SK-N-SH (cell line): Measurements from ENCODE around the gene MBD3. TPM values are rescaled to one million over a fixed set of nuclear protein-coding genes. Genes with fewer than 3 reads are reported as not detected.
"Not testable (repeated sequence)": the region's sequence is repeated elsewhere in the genome, so short reads cannot be mapped to it uniquely, and the experiment has no call there.

Source experiments
- CTCF ChIA-PET: fragments of 300-600, 350-600 bp; formaldehyde crosslinking; extraction: SDS; loops from one replicate; lab custom pipeline; 2021; lab: Yijun Ruan, JAX
- POLR2A ChIA-PET: fragments of 350-600 bp; sonication (Branson Sonifier 250); formaldehyde crosslinking; extraction: SDS; loops from one replicate; lab custom pipeline; 2020; ENCODE audit warnings: antibody characterized with exemption, inconsistent platforms; lab: Yijun Ruan, JAX
- DNase-seq: peaks from one replicate; pipeline ENCODE4 v3.0.0; 2012
- H2AFZ ChIP-seq: fragments of 200-600 bp; sonication (generic); 2 replicates; pipeline ENCODE4 v1.8.1; 2016; ENCODE audit warnings: antibody characterized with exemption, mild to moderate bottlenecking, low read depth
- H3F3A ChIP-seq: fragments of 200-600 bp; sonication (generic); replicated peaks from 2 replicates; pipeline ENCODE3; 2016; ENCODE audit warnings: antibody characterized with exemption, mild to moderate bottlenecking; ENCODE audit not compliant: insufficient read depth
- H3K27ac ChIP-seq, 2 experiments: fragments of 200-500 bp in 1 of 2; fragments of 200-600 bp in 1 of 2; sonication (Bioruptor generic) in 1 of 2; sonication (generic), shearing (Covaris generic) in 1 of 2; 2 replicates each; pipeline versions ENCODE4 v1.5.1 to v1.6.1; 2014 to 2016; ENCODE audit warnings: low read depth in 2 of 2, inconsistent platforms in 1 of 2, low read length in 1 of 2, mild to moderate bottlenecking in 1 of 2, mixed read lengths in 1 of 2
- H3K27me3 ChIP-seq: fragments of 200-600 bp; sonication (generic), shearing (Covaris generic); 2 replicates; pipeline ENCODE4 v1.6.1; 2016; ENCODE audit warnings: mixed run types; ENCODE audit not compliant: insufficient read depth
- H3K36me3 ChIP-seq, 2 experiments: fragments of 200-500 bp in 1 of 2; fragments of 200-600 bp in 1 of 2; sonication (Bioruptor generic) in 1 of 2; sonication (generic) in 1 of 2; replicated peaks in 1 of 2; 2 replicates each; pipeline versions ENCODE3 to v1.5.1; 2014 to 2016; ENCODE audit warnings: low read length in 1 of 2, mild to moderate bottlenecking in 1 of 2; ENCODE audit not compliant: insufficient read depth in 2 of 2, control insufficient read depth in 1 of 2
- H3K4me1 ChIP-seq, 2 experiments: fragments of 200-500 bp in 1 of 2; fragments of 200-600 bp in 1 of 2; sonication (Bioruptor generic) in 1 of 2; sonication (generic), shearing (Covaris generic) in 1 of 2; 2 replicates each; pipeline versions ENCODE4 v1.5.1 to v1.6.1; 2014 to 2016; ENCODE audit warnings: low read depth in 1 of 2, low read length in 1 of 2, mixed run types in 1 of 2; ENCODE audit not compliant: insufficient read depth in 2 of 2, control insufficient read depth in 1 of 2
- H3K4me2 ChIP-seq: fragments of 200-600 bp; sonication (generic), shearing (Covaris generic); 2 replicates; pipeline ENCODE4 v1.6.1; 2017; ENCODE audit warnings: mixed run types
- H3K4me3 ChIP-seq, 2 experiments: fragments of 200-500 bp in 1 of 2; fragments of 200-600 bp in 1 of 2; sonication (Bioruptor generic) in 1 of 2; sonication (generic), shearing (Covaris generic) in 1 of 2; 2 replicates each; pipeline versions ENCODE4 v1.5.1 to v1.8.1; 2014 to 2016; ENCODE audit warnings: low read depth in 2 of 2, inconsistent platforms in 1 of 2, low read length in 1 of 2, mild to moderate bottlenecking in 1 of 2, mixed read lengths in 1 of 2, moderate library complexity in 1 of 2
- H3K79me2 ChIP-seq: fragments of 200-600 bp; sonication (generic); 2 replicates; pipeline ENCODE4 v1.8.1; 2017; ENCODE audit warnings: mild to moderate bottlenecking; ENCODE audit not compliant: insufficient read depth
- H3K9ac ChIP-seq: fragments of 200-600 bp; sonication (generic); 2 replicates; pipeline ENCODE4 v1.6.1; 2017; ENCODE audit warnings: mixed run types
- H3K9me2 ChIP-seq: fragments of 200-600 bp; sonication (generic); 2 replicates; pipeline ENCODE4 v1.6.1; 2017; ENCODE audit warnings: mixed run types
- H3K9me3 ChIP-seq: fragments of 200-600 bp; sonication (generic); 2 replicates; pipeline ENCODE4 v1.6.1; 2017; ENCODE audit warnings: mixed run types, mild to moderate bottlenecking, moderate library complexity
- H4K20me1 ChIP-seq: fragments of 200-600 bp; sonication (generic); 2 replicates; pipeline ENCODE4 v1.6.1; 2017; ENCODE audit warnings: mild to moderate bottlenecking, mixed run types; ENCODE audit not compliant: insufficient read depth
- CHD2 ChIP-seq: fragments of 150-350 bp; IDR thresholded peaks from 2 replicates; pipeline ENCODE4 v1.6.1; 2018; ENCODE audit warnings: low read length; ENCODE audit not compliant: partially characterized antibody
- ELF1 ChIP-seq: IDR thresholded peaks from 2 replicates; pipeline ENCODE4 v1.4.0; 2012
- EP300 ChIP-seq, 2 experiments: IDR thresholded peaks; 2 replicates each; pipeline versions ENCODE4 v1.4.0 to v1.6.1; 2012; ENCODE audit warnings: borderline replicate concordance in 1 of 2, low read depth in 1 of 2, low read length in 1 of 2
- FOXJ3 ChIP-seq: sonication (generic); formaldehyde crosslinking; IDR thresholded peaks from 2 replicates; pipeline ENCODE4 v1.5.1; 2020; ENCODE audit warnings: mild to moderate bottlenecking, missing genetic modification reagents
- FOXM1 ChIP-seq: IDR thresholded peaks from 2 replicates; pipeline ENCODE4 v1.4.0; 2012; ENCODE audit warnings: low read depth, mild to moderate bottlenecking
- GATA2 ChIP-seq: sonication (generic); formaldehyde crosslinking; IDR thresholded peaks from 2 replicates; pipeline ENCODE4 v1.5.0; 2020; ENCODE audit warnings: mild to moderate bottlenecking, missing genetic modification reagents
- MEF2A ChIP-seq: IDR thresholded peaks from 2 replicates; pipeline ENCODE4 v1.4.0; 2012; ENCODE audit warnings: low read depth, borderline replicate concordance
- MXI1 ChIP-seq: IDR thresholded peaks from 2 replicates; pipeline ENCODE4 v1.6.1; 2012; ENCODE audit warnings: mild to moderate bottlenecking, low read depth, low read length, improper control_type of control experiment
- NRF1 ChIP-seq: IDR thresholded peaks from 2 replicates; pipeline ENCODE4 v1.6.1; 2012; ENCODE audit warnings: low read depth, mild to moderate bottlenecking, low read length
- POLR2AphosphoS5 ChIP-seq: IDR thresholded peaks from 2 replicates; pipeline ENCODE4 v1.6.1; 2012; ENCODE audit warnings: low read depth, low read length
- RXRA ChIP-seq: IDR thresholded peaks from 2 replicates; pipeline ENCODE4 v1.4.0; 2012; ENCODE audit warnings: low read depth, mild to moderate bottlenecking, borderline replicate concordance
- SIN3A ChIP-seq: IDR thresholded peaks from 2 replicates; pipeline ENCODE4 v1.6.1; 2012; ENCODE audit warnings: low read depth, mild to moderate bottlenecking, low read length, moderate library complexity, borderline replicate concordance
- TAF1 ChIP-seq: IDR thresholded peaks from 2 replicates; pipeline ENCODE4 v1.6.1; 2012; ENCODE audit warnings: low read depth, mild to moderate bottlenecking, low read length, moderate library complexity, borderline replicate concordance
- USF2 ChIP-seq: fragments of 150-350 bp; IDR thresholded peaks from 2 replicates; pipeline ENCODE4 v1.6.1; 2017; ENCODE audit warnings: antibody characterized with exemption, low read length, low read depth, borderline replicate concordance
- WGBS: methylation state at CpG from one replicate; pipeline ENCODE4 v1.1.6; 2017; ENCODE audit warnings: low lambda C conversion rate; 5-methylcytosine and 5-hydroxymethylcytosine counted together
- polyA plus RNA-seq, 3 experiments: library from polyadenylated mRNA; depleted of rRNA; stranded (reverse); fragments of >200 nt; gene quantifications; 2 replicates each; pipeline ENCODE4 v1.2.3, GENCODE V29; 2012

The MBD3 gene
- polyA plus RNA-seq, 1 of the 3 experiments (the other 2 are of a cell fraction) = 96.5 TPM

GRCh38 chr19:1540365-1540925 lies 52.2 kb downstream of the MBD3 start:
- DNase-seq = no peak
- H3K36me3 ChIP-seq = no peaks in the 10 kb centered on the region
- H3K79me2 ChIP-seq = no peaks in the 10 kb centered on the region
- CTCF ChIA-PET = no interaction called here
- H3K9ac ChIP-seq = no peak overlapping the region
- H3F3A ChIP-seq = no peaks in the 10 kb centered on the region
- TF ChIP-seq MEF2A (no peak), FOXJ3 (CRISPR knock-in tag) (no peak), ELF1 (no peak), USF2 (no peak), TAF1 (no peak), POLR2AphosphoS5 (no peak), RXRA (no peak), CHD2 (no peak), NRF1 (no peak), MXI1 (no peak), GATA2 (CRISPR knock-in tag) (no peak), SIN3A (no peak), FOXM1 (no peak)
- no peak overlapping the region for H2AFZ ChIP-seq
- H3K9me2 ChIP-seq = no peaks in the 10 kb centered on the region
- no peak overlapping the region for H3K4me2 ChIP-seq
- no peaks in the 10 kb centered on the region for H4K20me1 ChIP-seq
- no peaks in the 10 kb centered on the region for H3K27me3 ChIP-seq
- H3K9me3 ChIP-seq = no peaks in the 10 kb centered on the region
- H3K27ac ChIP-seq = no peak overlapping the region
- H3K4me3 ChIP-seq = no peak overlapping the region
- 75% methylated on average over 17 of the region's 17 CpGs for WGBS
- POLR2A ChIA-PET = no interaction called here
- H3K4me1 ChIP-seq = peaks cover 0 to 5% of the 10 kb centered on the region in 2 experiments; a peak in 1 of 4 replicates

GRCh38 chr19:1539749-1540148 lies 52.9 kb downstream of the MBD3 start:
- WGBS = 91% methylated on average over 11 of the region's 11 CpGs
- H3K9me2 ChIP-seq, H3K79me2 ChIP-seq: not testable (repeated sequence)

GRCh38 chr19:1538978-1539377 lies 53.7 kb downstream of the MBD3 start:
- DNase-seq = no peak
- H3K4me2 ChIP-seq = peak overlapping the region; percentile 64
- H3K9me2 ChIP-seq = no peaks in the 10 kb centered on the region
- H3K4me3 ChIP-seq = no peak overlapping the region
- ChIA-PET POLR2A (no interaction called here), CTCF (no interaction called here)
- H3K27ac ChIP-seq = no peak overlapping the region
- no peaks in the 10 kb centered on the region for H3F3A ChIP-seq
- H3K9ac ChIP-seq = no peak overlapping the region
- no peaks in the 10 kb centered on the region for H3K36me3 ChIP-seq
- peaks cover 0 to 5% of the 10 kb centered on the region in 2 experiments; a peak in 1 of 4 replicates for H3K4me1 ChIP-seq
- no peak for TF ChIP-seq EP300 (IDR thresholded peaks at IDR 0.05; ENCODE audit: borderline replicate concordance in 1 of 2, low read depth in 1 of 2, low read length in 1 of 2)
- no peaks in the 10 kb centered on the region for H4K20me1 ChIP-seq
- H3K27me3 ChIP-seq = no peaks in the 10 kb centered on the region
- no peaks in the 10 kb centered on the region for H3K9me3 ChIP-seq
- WGBS = 13% methylated on average over 13 of the region's 15 CpGs
- no peak overlapping the region for H2AFZ ChIP-seq
- no peaks in the 10 kb centered on the region for H3K79me2 ChIP-seq

More at GRCh38 chr19:1539749-1540148, 52.9 kb downstream of the MBD3 start:
- DNase-seq, H3K4me3 ChIP-seq, H3K27ac ChIP-seq, H3K9me3 ChIP-seq, H3K4me1 ChIP-seq, CTCF ChIA-PET, H3K36me3 ChIP-seq, H3F3A ChIP-seq, H3K9ac ChIP-seq, H2AFZ ChIP-seq, POLR2A ChIA-PET, H3K27me3 ChIP-seq, H3K4me2 ChIP-seq, H4K20me1 ChIP-seq: not testable (repeated sequence)

- H4K20me1 ChIP-seq, DNase-seq, H3K4me1 ChIP-seq, H3K36me3 ChIP-seq, H3K4me2 ChIP-seq, H3K9ac ChIP-seq, H3K79me2 ChIP-seq, H3F3A ChIP-seq, POLR2A ChIA-PET, H3K9me2 ChIP-seq, H3K27ac ChIP-seq, H3K27me3 ChIP-seq, H3K4me3 ChIP-seq, H3K9me3 ChIP-seq, H2AFZ ChIP-seq: not testable (repeated sequence)
- 73% methylated on average over 6 of the region's 7 CpGs for WGBS
- CTCF ChIA-PET = interaction anchor here (7.1 kb wide), 1 partner anchor 10 kb away, joined by 41 read pairs; no protein-coding TSS in a partner anchor
Observed at GRCh38 chr19:1535699-1536098, 57.0 kb downstream of the MBD3 start.
